ENCODE data around the gene DNAL4.

DNAL4 gene, protein sequence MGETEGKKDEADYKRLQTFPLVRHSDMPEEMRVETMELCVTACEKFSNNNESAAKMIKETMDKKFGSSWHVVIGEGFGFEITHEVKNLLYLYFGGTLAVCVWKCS

DNA sequence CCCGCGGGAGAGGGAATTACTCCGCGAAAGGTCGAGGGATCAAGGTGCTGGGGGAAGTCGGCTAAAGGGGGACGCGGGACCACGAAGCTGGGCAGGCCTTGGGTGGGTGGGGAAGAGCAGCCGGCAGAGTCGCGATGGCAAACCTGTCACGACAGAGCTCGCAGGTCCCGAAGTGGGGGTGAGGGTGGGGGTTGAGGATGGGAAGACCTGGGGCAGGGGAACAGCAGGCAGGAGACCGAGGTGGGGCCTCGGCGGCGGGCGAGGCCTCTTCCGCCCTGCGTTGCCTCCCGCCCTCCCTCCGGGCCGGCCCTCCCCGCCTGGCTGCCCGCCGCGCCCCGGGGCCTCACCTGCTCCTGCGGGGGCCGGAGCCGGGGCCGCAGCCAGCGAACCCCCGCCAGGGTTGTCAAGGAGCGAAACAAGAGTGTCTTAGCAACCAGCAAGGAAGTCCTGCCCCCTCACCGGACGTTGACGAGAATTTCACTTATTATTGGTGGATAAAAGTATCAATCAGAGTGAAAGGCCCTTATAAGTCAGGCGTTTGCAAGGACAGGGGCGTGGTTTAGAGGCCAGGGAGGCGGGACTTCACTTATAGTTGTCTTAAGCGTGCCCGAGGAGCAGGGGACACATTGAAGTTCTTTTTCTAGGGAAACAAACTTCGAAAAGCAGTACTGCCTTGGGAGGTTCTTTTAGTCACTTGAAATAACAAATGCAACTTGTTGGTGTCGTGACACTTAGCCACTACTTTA lies at the start of gene DNAL4:
TSS of gene DNAL4 (minus strand) at position 423 of the 746 bp plus-strand sequence. CDS start 11,412 bp downstream, outside the sequence.
- peak; percentile 98 for DNase-seq

DNA sequence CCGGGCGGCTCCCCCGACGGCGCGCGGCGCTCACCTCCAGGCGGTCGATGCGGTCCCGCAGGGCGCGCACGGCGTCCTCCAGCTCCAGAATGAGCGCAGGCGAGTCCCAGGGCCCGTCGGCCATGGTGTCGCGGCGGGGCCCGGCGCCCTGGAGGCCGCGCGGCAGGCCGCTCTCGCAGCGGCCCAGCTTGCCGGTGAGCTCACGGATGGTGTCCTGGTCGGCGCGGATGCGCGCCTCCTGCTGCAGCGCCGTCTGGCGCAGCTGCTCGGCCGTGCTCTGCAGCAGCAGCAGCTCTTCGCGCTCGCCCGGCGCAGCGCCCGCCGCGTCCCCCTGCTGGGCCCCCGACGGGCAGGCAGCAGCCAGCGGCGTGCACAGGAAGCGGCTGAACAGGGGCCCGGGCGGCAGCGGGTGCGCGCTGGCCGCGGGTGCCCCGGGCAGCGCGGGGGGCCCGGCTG lies 49.3 kb upstream of the DNAL4 start:
- DNase-seq, result peak; percentile 80

DNA sequence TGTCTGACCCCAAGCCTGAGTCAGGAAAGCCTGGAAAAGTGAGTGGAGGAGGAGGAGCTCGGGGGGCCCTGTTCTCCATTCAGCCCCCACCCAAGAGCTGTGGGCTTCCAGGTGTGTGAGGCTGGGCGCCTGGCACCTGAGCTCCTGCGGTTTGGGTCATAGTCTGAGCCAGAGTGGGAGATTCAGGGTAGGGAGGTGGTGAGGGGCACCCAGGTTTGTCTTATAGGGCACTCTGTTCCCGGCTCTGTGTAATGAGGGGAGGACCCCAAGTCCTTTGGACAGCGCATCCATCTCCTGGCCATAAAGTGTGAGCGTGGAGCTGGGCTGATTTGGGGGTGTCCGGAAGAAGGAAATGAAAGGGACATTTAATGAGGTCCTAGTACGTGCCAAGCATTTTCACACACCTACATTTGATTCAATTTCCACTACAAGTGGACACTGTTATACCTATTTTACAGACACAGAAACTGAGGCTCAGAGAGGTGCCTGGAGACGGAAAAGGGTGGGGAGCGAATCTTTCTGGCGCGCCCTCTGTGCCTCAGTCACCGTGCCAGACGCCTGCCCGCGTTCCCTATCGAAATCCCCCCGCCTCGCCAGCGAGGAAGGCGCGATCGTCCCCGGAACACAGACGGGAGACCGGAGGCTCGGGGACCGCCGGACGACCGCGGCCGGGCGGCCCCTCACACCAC lies 48.7 kb upstream of the DNAL4 start:
- no peak for DNase-seq

DNA sequence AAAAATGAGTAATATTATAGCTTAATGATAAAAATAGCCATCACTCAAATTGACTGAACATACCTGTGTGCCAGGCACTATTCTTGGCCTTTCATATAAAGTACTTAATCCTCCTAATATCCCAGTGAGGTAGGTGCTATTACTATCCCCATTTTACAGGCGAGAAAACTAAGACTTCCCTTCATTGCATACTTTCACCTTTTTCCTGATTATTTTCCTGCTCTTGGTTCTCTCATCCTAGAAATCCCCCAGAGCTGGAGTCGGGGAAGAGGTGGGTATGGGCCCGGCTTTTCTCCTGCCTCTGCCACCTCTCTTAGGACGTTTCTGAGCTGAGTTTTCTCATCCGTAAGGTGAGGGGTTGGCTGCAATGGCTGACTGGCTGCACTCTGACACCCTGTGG lies 47.7 kb upstream of the DNAL4 start:
- DNase-seq, result no peak

DNA sequence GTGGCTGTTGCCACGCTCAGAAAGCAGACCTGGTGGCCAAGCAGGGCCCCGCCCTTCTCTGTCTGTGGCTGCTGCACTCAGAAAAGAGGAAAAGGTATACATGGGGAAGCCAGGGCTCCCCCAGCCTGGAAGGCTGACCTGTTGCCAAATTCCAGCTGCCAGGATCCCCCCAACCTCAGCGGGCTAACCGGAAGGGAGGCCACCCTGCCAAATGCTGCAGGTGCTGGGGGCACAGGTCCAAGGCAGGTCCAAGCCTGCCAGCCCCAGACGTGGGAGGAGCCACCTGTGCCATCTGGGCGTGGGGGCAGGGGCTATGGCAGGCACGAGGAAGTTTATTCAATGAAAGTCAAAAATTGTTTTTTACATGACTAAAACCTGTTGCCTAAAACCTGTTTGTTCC lies 47.3 kb upstream of the DNAL4 start:
- no peak for DNase-seq

DNA sequence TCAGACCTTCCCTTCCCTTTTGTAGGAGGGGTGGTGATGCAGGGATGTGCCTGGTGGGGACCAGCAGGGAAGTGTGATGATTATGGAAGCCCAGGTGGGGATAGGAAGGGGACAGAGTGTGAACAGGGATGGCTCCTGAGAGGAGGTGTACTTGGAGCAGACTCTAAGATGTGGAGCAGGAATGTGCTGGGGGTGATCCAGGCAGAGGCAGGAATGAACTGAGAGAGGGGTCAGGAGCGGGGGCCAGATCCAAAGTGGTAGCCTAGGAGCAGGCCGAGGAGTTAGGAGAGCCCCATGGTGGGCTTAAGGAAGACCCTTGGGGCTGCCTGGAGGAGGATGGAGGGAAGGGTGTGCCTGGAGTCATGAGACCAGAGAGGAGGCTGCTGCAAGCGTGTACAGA lies 46.2 kb upstream of the DNAL4 start:
- no peak for DNase-seq

DNA sequence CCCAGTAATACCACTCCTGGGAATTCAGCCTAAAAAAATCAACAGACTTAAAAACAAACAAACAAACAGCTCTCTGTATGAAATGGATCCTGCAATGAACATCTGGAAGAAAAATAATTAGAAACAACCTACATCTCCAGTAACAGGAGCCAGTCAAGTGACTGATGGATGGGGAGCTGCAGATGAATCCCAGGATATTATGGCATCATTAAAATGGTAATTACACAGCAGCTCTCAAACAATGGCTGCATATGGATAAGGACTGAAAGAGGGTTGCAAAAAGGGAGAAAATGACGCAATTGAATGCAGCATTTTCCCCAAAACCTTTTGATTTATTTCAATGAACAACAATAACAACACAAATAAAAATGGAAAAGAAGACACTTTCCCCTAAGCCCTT lies 45.7 kb upstream of the DNAL4 start:
- DNase-seq, result no peak

DNA sequence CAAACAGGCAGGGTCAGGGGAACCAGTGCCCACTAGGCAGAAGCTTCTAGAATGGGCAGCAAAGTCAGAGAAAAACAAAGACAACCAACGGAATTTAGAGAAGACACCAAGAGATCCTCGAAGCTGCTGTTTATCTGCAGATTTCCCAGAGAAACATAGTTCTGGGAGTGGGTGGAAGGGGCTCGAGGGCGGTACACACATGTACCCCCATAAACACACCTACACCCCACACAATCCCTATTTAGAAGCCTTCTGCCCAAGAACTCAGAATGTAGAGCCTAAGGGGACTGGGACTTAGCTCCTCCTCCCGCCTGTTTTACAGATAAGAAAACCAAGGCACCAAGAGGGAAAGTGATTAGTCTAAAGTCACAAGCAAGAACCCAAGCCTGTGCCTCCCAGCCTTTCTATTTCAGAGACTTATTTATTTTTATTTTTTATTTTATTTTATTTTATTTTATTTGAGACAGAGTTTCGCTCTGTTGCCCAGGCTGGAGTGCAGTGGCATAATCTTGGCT lies 43.5 kb upstream of the DNAL4 start:
- no peak for DNase-seq

DNA sequence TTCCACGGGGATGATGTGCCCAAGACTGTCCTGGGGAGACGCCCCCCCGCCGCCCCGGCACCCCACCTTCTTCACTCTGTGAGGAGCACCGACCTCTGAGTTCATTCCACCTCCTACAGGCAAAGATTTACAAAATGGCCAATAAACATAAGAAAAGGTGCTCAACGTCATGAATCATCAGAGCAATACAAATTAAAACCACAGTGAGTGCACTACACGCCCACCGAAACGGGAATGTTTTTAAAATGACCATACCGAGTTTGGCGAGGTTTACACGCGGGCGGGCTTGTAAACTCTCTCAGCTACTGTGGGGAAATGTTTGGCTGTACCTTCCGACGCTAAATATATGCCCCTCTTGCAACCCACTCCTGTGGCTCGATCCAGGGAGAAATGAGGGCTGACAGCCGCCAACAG lies 42.0 kb upstream of the DNAL4 start:
- peak; percentile 19 for DNase-seq

DNA sequence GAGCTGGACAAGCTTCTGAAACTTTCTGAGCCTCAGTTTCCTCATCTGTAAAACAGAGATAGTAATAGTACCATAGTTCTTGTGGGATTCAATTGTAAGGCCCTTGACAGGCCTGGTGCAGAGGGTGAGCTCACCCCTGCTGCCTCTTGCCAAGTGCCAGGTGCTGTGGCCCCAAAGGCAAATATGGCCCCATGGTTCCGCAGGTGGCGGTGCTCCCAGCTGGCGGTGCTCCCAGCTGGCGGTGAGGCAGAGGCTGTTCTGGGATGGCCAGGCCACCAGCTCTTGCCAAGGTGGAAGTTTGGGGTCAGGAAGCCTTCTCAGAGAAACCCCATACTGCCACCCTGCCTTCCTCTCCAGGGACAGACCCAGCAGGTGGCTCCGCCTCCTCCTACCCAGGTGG lies 41.0 kb upstream of the DNAL4 start:
- DNase-seq, result no peak

DNA sequence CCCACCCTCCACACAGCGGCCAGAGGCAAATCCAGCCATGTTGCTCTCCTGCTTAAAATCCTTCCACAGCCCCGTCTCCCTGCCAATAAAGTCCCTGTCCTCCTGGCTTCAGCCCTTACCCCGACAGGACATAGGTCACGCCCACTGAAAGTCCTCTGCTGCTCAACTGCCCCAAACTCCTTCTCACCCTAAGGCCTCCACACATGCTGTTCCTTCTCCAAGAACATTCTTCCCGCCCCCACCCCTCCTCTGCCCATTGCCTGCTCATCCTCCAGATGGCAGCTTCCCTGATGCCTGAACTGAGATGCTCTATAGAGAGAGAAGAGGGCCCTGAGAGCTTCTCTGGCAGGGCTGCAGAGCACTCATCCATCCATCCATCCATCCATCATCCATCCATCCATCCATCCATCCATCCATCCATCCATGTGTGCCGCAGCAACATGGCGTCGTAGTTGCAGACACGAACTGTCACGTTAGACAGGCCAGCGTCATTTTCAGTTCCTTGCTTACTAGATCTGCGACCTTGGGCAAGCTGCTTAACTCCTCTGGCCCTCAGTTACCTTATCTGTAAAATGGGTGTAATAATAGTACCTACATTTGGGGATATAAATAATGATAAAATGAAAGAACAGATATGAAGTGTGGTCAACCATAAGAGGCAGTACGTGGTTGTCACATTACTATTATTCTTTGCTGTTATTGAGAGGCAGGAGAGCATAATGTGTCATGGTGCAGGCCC lies 40.4 kb upstream of the DNAL4 start:
- no peak for DNase-seq

DNA sequence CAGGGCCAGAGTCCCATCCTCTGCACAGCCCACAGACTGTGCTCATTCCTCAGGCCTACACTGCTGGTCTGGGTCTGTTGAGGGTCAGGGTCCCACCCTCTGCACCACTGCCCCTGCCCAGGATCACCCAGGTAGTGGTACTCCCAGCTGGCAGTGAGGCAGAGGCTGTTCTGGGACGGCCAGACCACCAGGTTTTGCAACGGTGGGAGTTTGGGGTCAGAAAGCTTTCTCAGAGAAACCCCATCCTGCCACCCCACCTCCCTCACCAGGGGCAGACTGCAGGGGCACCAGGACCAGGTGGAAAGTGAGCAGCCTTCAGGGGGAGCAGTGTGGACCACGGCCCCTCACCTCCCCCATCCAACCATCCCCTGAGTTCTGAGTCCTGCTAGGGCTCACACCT lies 39.1 kb upstream of the DNAL4 start:
- DNase-seq, result no peak

DNA sequence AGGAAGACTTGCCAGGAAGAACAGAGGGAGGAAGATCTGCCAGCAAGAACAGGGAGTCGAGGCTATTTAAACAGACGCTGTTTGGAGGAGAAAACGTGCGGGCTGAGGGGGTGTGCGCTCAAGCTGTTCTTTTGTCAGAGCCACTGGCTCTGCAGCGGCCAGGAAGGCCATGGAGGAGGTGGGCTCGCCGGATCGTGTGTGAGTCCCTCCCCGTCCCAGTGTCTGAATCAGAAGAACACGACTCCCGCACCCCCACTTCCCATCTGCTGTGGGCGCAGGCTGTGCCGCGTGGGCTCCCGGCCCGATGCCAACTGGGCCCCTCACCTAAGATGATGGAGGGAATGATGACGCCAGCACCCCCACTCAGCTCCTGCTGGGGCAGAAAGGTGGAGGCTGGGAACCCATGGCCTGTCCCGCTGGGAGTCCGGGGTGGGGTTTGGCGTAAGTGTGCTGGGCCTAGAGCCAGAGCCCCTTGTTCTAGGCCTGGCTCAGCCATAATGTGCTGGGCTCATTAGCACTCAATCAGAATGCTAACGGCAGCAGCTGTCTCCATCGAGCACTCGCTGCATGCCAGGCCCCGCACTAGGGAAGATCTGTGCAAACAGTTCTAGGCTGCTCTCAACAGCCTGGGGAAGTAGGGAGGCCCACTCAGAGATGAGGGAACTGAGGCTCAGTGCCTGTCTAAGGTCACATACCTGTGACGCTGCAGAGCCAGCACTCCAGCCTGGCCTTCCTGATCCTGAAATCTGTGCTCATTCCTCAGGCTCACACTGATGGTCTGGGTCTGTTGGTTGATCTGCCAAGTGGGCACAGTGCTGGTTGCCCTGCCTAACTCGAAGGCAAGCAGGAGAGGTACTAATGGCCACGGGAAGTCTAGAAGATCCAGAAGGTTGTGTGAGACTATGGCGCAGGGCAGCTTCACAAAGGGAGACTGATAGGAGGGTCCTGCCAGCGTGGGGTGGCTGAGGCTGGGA lies 38.3 kb upstream of the DNAL4 start:
- no peak for DNase-seq

DNA sequence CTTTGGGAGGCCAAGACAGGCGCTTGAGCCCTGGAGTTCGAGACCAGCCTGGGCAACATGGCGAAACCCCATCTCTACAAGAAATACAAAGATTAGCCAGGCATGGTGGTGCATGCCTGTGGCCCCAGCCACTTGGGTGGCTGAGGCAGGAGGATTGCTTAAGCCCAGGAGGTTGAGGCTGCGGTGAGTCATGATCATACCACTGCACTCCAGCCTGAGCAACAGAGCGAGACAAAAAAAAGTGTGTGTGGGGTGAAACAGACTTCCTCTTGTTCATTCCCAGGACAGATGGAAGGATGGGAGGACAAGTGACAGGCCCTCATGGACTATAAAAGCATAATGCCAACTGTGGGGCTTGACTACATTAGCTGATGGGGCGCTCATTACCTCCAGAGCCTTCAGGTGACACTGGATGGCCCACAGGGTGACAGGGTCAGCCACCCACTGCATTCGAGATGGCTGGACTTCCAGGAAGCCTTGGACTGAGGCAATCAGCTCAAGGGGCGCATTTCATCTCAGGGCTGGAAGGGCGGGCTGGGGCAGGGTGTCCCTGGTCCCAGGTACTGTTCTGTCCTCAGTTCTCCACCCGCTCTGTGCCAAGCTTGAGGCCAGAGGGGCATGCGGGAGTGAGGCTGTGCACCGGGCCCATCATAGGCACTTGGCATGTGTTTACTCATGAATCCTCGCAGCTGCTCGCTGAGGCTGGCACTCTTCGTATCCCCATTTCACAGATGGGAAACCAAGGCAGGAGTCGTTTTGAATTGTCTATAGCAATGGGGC lies 37.4 kb upstream of the DNAL4 start:
- DNase-seq, result peak; percentile 63

DNA sequence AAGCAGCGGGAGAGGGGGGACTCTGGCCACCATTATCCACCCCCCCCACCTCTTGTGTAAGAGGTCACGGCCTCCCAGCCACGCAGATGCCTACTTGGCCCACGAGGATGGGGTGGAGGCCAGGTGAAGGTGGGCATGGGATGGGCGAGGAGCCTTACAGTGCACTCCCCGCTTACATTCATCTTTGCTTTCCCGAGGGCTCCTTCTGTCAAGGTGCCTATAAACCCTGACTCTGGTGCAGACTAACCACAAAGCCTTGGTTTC lies 36.8 kb upstream of the DNAL4 start:
- no peak for DNase-seq

DNA sequence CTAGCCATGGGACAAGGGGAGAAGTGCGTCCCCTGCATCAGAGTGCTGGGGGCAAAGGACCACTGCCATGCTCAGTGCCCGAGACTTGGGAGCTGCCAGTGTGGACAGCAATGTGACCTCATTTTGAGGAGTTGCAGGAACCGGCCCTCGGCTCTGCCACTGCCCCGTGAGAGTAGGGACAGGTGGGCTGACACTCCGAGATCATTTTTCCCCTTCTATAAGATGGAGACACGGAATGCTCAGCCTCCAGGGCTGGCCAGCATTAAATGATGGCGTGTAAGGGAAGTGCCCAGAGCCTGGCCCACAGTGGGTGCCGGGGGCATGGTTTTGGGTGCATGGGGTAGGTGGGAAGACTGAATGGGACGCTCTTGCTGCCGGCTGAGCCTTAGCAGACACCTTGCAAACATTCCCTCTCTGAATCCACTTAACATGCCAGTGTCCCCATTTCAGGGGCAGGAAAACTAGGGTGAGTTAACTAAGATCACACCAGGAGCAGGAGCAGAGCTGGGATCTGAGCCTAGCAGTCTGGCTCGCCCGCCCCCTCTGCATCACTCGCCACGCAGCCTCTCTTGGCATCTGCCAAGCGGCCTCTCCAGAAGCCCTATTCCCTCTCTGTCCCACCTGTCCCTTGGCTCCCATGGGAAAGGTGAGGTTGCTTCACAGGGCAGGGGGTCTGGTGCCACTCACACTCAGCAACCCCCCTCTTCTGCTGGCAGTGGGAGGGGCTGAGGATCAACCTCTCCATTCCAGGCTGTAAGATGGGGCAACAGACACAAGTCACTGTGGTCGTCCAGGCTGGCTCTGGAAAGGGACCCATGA lies 36.3 kb upstream of the DNAL4 start:
- DNase-seq, result no peak

DNA sequence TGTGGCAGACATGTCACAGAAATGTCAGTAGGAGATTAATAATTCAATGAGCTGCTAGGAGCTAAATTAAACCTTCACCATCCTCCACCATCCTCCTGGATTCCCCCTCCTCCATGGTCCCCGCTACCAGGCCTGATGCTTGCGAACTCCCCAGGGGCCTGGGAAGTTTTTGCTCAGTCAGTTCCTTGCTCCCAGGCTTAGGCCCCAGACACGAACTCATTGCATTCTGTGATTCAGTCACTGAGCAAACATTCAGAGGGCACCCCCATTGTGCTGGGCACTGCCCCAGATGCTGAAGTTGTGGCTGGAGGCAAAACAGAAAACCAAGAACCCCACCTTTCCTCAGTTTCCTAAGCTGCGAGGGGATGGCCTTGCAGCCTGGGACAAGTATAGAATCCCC lies 35.5 kb upstream of the DNAL4 start:
- DNase-seq, result peak; percentile 5

DNA sequence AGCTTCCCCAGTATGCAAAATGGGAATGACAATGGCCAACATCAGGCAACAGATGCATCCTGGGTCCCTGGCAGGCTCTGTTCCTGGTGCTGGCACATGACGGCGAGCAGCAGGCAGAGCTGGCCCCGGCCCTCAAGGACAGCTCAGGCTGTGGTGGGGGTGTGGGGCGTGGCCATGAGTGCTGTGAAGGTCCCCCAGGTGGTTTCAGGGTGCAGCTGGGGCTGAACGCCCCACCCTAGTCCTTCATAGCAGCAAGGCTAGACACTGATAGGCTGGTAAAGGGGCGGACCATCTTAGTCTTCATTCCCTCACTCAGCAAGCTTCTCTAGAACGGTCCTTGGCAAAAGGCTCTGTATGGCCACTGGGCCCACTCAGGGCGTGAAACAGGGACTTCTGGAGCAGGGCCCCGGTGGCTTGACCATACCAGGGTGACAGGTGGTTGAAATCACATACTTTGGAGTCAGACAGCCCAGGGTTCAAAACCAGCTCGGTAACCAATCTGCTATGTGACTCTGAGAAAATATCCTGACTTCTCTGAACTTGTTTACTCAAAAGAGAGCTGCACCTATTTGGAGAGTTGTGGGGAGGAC lies 34.8 kb upstream of the DNAL4 start:
- no peak for DNase-seq

DNA sequence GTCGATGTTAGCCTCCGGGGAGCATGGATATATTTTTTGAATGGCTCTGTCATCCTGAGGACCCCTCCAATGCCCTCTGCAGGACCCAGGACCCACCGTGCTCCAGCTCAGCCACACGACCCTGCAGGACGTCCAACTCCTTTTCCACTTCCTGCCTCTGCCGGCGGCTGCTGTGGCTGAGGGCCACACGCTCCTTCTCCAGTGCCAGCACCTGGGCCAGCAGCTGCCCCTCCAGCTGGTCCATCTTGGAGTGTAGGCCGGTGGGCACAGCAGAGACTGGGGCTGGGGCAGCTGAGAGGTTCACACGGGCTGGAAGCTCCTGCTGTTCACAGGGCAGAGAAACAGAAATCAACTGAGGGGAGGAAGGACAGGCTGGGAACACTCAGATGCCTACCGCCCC lies 34.2 kb upstream of the DNAL4 start:
- no peak for DNase-seq

DNA sequence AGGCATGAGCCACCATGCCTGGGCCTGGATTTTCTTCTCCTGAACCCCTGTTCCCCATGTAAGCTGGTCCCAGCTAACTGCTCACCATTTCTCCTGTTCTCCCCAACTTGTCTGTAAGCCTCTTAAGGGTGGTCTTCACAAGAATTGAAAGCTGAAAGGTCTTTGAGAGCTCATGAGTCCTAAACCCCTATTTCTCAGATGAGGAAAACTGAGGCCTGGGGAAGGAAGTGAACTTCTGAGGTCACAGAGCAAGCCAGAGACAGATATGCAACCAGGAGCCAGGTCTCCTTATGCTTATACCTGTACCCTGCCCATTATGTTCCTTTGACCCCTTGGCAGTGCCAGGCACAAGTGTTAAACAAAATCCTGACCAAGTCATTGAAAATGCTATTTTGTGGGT lies 33.6 kb upstream of the DNAL4 start:
- no peak for DNase-seq
